ENCODE results near the gene PSMD1.

DNA sequence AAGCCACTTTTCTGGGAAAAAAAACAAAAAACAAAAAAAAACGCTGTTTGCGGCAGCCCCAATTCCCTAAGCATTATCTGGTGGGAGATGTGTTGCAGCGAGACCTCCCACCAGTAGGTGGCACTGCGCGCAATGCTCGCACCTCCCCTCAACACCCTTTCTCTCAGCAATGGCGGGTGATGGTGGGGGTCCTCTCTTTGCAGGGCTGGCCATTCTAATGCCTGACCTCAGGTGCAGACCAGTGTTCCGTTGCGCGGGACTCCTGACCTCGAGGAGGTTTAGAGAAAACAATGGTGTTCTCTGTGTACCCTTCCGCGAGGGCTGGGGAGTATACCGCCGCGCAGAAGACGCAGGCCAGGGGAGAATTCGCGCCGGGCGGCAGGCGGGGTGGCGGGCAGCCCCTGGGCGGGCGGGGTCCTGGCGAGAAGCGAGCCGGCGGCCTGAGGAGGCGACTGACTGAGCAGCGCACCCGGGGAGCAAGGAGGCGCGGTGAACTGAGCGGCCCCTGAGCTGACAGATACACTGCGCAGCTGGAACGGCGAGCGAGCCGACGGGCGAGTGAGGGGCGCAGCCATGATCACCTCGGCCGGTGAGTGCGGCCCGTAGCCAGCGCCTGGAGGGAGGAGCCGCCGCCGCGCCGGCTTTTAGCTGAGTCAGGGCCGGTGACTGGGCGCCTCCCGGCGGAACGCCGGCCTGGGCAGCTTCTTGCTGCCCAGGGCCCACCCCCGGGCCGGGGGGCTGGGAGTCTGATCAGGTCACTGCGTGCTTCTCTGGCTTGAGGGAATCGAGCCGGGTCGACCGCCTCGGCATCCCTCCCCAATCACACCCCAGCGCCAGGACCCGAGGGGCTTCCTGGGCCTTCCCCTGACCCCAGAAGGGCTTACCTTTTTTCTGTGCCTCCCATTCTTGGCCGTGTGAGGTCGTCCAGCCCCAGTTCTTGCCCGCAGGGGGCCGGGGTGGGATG is at the start of gene PSMD1:
- TF ChIP-seq, protein P1, sequence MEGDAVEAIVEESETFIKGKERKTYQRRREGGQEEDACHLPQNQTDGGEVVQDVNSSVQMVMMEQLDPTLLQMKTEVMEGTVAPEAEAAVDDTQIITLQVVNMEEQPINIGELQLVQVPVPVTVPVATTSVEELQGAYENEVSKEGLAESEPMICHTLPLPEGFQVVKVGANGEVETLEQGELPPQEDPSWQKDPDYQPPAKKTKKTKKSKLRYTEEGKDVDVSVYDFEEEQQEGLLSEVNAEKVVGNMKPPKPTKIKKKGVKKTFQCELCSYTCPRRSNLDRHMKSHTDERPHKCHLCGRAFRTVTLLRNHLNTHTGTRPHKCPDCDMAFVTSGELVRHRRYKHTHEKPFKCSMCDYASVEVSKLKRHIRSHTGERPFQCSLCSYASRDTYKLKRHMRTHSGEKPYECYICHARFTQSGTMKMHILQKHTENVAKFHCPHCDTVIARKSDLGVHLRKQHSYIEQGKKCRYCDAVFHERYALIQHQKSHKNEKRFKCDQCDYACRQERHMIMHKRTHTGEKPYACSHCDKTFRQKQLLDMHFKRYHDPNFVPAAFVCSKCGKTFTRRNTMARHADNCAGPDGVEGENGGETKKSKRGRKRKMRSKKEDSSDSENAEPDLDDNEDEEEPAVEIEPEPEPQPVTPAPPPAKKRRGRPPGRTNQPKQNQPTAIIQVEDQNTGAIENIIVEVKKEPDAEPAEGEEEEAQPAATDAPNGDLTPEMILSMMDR (conservative IDR thresholded peaks at IDR 0.05): peak; percentile 95
- TF ChIP-seq ZFX (IDR thresholded peaks at IDR 0.05): peak; percentile 74

Measured in C4-2B (cell line).